Measurements from ENCODE around the gene ZBTB7A.
"Not testable (repeated sequence)": the region's sequence is repeated elsewhere in the genome, so short reads cannot be mapped to it uniquely, and the experiment has no call there.

ZBTB7A gene

DNA sequence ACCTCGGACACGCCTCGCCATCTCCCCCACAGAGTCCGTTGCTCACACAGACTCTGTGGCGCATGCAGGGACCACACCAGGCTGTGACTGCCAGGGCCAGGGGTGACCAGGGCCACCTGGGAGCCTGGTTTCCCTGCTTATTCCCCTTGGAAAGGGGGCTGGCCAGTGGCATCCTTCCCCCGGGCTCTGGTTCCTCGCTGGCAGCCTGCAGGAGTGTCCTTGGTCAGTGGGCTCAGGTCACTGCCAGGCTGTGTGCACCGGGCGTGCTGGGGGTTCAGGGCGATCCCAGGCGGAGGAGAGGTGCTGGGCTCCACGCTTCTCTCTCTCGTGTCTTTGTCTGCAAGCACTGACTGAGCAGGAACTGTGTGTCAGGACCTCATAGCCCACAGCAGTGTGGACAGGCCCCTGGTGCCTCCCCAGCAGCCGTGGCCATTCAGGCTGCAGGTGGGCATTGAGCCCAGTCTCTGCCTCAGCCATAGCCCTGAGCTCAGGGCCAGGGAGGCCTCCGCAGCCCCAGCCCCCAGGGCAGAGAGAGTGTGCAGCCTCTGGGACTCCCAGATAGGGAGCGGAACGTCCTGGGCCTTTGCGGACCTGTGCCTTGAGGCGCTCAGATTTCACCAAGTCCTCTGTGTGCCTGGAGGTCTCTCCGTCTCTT lies 52.7 kb downstream of the ZBTB7A start:
- DNase-seq, result no peak

DNA sequence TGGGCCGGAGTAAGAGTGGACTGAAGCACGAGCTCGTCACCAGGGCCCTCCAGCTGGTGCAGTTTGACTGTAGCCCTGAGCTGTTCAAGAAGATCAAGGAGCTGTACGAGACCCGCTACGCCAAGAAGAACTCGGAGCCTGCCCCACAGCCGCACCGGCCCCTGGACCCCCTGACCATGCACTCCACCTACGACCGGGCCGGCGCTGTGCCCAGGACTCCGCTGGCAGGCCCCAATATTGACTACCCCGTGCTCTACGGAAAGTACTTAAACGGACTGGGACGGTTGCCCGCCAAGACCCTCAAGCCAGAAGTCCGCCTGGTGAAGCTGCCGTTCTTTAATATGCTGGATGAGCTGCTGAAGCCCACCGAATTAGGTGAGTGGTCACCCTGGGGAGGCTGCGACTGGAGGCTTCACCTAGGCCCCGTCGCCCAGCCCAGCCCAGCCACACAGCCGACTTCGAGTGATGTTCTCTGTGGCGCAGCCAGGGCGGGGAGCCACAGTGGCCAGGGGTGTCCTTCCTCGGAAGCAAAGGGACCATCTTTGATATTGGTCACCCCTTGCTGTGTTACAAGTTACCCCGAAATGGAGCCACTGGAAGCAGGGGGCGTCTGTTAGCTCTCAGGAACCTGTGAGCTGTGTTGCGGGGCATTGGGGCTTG lies 53.6 kb downstream of the ZBTB7A start:
- no peak for DNase-seq

DNA sequence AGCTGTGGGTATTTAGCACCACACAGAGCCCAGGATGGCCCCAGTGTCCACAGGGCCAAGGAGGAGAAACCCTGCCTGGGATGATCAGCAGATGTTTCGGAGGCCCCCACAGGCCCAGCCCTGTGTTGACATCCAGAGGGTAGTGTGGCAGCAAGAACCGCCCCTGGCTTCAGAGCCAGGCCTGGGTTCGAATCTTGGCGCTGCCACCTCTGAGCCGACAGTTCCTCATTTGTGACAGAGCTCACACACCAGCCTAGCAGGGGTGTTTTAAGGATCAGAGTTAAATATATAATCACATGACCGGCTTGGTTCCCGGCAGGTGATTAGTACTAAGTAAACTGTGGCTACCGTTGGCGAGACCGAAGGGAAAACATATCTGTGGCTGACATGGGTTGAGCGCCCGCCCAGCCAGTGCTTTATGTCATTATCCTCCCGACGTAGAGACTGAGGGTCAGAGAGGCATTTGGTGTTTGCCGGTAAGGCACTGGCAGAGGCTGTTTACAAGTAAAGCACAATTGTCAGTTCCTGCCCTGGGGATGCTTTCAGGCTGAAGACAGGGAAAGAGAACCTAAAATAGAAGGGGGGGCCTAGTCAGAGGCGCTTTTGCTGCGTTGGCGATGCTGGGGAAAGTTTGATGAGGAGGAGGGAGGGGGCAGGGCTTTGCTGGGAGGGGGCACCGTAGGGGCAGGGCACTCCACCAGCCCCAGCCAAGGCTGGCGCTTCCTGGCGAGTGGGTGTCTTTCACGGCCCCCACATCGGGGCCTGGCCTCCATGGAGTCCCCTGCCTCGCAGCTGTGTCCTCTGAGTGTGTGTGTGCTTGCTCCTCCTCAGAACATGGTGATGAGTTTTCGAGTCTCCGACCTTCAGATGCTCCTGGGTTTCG lies 54.4 kb downstream of the ZBTB7A start:
- DNase-seq, result no peak

DNA sequence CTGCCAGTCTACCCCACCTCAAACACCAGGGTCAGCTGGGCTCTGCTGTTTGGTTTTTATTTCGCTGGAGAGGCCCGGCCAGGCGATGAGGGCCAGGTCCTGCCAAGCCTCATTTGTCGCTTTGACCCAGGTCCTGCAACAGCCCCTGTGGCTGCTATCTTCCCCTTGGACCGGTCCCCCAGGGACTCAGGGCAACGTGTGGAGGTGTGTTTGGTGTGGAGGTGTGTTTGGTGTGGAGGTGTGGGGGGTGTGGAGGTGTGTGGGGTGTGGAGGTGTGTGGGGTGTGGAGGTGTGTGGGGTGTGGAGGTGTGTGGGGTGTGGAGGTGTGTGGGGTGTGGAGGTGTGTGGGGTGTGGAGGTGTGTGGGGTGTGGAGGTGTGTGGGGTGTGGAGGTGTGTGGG lies 55.3 kb downstream of the ZBTB7A start:
- DNase-seq, result not testable (repeated sequence)

DNA sequence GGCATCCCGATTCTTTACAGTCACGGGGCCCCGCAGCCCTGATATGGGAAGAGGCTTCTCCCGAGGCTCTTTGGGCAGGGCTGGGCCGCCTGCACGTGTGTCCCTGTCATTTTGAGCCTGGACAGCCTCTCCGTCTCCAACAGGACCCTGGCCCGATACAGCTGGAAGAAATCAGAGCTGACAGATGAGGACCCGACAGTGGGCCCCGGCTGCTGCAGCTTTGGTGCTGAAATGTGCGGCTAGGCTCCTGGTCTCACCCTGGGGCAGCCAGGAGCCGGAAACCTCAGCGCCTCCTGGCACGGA lies 55.9 kb downstream of the ZBTB7A start:
- DNase-seq, result no peak

DNA sequence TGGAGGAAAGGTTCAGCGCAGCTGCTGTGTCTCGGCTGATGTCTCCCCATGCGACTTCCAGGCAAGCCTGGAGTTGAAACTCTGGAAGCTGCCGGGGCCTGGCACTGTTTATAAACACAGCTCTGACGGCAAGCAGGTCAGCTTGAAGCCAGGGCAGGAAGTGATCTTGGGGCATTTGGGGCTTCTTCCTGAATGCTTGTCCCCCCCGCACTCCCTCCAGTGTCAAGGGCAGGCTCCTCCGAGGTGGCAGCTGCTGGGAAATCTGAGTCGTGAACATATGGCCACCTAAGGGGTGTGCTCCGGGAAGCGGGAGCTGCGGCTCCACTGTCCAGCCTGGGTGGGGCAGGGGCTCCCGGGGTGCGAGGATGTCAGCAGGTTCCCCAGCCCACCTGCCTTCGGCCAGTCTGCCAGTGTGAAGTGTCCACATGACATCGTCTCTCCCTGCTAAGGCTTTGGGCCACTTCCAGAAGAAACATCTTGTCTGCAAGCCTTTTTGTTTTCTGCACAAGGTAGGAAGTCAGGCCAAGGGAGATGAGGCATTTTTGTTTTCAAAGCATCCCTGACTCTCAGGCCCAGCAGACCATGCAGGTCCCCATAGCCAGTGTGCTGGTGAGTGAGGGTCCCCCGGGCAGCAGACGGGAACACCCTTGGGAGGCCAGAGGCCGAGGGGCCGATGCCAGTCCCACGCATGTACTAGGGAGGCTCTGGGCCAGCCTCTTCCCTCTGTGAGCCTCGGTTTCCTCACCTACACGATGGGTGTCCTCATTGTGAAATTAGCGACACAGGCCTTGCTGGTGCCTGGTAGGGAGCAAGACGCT lies 56.5 kb downstream of the ZBTB7A start:
- no peak for DNase-seq

DNA sequence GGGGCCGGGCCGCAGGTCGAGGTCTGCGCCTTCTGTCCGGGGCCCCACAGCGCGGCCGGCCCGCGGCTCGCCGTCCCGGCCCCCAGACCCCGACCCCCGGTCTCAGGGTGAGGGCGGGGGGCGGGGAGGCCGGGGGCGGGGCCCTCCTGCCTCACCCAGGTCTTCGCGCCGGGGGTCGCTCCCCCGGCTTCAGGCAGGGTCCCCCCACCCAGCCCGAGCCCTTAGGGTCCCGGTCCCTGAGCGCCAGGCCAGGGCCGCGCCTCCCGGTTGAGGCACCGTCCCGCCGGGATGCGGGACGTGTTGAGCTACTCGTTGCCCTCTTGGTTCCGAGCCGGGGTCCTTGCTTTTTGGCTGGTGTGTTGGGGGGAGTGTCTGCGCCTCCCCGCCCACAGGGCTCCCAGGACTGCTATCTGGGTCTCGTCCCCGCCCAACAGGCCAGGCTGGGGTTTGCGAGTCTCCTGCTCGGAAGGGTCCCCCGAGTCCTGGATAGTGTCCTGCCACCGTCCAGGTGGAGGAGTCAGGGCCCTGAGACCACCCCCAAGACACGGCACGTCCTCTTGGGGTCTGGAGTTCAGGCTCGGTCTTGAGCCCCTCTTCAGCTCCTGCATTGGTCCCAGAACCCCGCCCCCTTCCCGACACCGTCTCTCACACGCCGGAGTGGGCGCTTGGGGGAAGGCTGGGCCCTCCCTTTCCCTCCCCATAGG lies 58.7 kb downstream of the ZBTB7A start:
- no peak for DNase-seq

DNA sequence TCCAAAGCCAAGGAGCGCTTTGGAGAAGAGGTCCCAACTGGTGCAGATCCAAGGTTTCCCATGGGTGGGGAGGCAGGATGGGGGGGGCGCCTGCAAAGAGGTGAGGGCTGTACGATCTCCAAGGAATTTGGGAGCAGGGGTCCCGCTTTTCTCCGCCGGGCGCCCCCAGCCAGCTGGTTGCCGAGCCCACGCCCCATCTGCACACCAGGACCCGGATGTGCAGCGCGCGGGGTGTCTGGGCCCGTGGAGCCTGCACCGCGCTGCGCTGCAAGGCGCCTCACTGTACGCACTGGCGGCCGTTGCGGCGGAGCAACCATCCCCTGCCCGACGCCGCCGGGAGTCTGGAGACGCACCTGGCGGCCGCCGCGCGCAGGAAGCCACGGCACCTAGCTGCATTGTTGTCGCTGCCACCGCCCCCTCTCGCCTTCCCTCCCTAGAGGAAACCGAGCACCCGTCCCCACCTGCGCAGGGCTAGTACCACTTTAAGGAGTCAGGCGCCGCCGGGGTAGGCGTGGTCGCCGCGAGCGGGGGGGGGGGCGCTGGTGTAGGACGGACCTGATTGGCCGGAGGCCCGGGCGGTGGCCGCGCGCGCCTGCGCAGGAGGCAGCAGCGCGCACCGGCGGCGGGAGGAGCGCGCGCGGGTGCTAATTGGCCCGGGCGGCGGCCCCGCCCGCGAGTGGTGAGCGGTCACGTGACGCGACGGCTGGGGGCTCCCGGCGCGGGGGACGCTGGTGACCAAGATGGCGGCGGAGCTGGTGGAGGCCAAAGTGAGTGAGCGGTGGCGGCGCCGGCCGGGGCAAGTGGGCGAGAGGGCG lies 59.5 kb downstream of the ZBTB7A start, which contains the start of gene PIAS4:
PIAS4 (plus strand) TSS at position 716 of the 815 bp plus-strand sequence; CDS start at position 741, 25 bp downstream.
- DNase-seq, result peak; percentile 95

DNA sequence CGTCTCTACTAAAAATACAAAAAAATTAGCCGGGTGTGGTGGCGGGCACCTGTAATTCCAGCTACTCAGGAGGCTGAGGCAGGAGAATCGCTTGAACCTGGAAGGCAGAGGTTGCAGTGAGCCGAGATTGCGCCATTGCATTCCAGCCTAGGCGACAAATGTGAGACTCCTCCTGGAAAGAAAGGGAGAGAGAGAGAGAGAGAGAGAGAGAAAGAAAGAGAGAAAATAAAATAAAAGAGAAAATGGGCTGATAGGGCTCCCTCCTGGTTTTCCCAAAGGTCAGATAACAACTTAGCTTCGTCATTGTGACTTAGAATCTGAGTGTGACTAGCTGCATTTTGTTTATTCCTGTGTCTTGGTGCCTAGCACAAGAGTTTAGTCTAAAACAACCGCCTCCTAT lies 61.3 kb downstream of the ZBTB7A start:
- DNase-seq, result not testable (repeated sequence)

DNA sequence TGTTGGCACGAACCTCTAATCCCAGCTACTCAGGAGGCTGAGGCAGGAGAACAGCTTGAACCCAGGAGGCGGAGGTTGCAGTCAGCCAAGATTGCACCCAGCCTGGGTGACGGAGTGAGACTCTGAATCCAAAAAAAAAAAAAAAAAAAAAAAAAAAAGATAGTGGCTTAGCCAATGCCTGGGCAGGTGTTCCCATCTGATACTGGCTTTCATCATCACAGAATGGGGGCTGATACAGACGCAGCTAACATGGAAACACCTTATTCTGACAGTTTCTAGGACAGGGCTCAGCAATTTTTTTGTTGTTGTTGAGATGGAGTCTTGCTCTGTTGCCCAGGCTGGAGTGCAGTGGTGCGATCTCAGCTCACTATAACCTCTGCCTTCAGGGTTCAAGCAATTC lies 65.9 kb downstream of the ZBTB7A start:
- DNase-seq, result not testable (repeated sequence)

DNA sequence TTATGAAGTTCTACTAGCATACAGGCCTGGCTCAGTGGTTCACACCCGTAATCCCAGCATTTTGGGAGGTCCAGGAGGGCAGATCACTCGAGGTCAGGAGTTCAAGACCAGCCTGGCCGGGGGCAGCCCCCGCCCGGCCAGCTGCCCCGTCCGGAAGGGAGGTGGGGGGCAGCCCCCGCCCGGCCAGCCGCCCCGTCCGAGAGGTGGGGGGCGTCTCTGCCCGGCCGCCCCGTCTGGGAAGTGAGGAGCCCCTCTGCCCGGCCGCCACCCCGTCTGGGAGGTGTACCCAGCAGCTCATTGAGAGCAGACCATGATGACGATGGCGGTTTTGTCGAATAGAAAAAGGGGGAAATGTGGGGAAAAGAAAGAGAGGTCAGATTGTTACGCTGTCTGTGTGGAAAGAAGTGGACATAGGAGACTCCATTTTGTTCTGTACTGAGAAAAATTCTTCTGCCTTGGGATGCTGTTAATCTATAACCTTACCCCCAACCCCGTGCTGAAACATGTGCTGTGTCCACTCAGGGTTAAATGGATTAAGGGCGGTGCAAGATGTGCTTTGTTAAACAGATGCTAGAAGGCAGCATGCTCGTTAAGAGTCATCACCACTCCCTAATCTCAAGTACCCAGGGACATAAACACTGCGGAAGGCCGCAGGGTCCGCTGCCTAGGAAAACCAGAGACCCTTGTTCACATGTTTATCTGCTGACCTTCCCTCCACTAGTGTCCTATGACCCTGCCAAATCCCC lies 67.9 kb downstream of the ZBTB7A start:
- not testable (repeated sequence) for DNase-seq

DNA sequence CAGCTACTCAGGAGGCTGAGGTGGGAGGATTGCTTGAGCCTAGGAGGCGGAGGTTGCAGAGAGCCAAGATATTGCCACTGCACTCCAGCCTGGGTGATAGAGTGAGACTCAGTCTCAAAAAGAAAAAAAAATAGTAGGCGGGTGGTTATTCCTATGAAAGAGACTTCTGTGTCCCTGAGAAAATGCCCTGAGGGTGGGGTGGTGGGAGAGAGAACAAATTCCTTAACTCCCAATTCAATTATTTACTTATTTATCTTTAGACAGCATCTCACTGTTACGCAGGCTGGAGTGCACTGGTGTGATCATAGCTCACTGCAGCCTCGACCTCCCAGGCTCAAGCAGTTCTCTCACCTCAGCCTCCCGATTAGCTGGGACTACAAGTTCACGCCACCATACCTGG lies 71.1 kb downstream of the ZBTB7A start:
- DNase-seq, result no peak
